NCI-H2171 treated with DMSO at 0.1 percent for 48 hours (cell line): ENCODE data around the gene ATAD2B.
"Not testable (repeated sequence)": the region's sequence is repeated elsewhere in the genome, so short reads cannot be mapped to it uniquely, and the experiment has no call there.

ENCODE experiments used
- DNase-seq: peaks from one replicate; lab custom pipeline; 2025; lab: John Stamatoyannopoulos, UW

Gene ATAD2B

GRCh38 chr2:23746141-23746863 lies 180.6 kb downstream of the ATAD2B start:
- DNase-seq = no peak

- peak; percentile 99 for DNase-seq
Observed at GRCh38 chr2:23745726-23746105, 181.2 kb downstream of the ATAD2B start.

GRCh38 chr2:23745068-23745725 lies 181.7 kb downstream of the ATAD2B start:
- peak; percentile 70 for DNase-seq

DNA sequence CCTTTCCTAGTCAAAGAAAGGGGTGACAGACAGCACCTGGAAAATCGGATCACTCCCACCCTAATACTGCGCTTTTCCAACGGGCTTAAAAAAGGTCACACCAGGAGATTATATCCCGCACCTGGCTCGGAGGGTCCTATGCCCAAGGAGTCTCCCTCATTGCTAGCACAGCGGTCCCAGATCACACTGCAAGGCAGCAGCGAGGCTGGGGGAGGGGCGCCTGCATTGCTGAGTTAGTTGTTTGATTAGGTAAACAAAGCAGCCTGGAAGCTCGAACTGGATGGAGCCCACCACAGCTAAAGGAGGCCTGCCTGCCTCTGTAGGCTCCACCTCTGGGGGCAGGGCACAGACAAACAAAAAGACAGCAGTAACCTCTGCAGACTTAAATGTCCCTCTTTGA lies 190.1 kb downstream of the ATAD2B start:
- not testable (repeated sequence) for DNase-seq

DNA sequence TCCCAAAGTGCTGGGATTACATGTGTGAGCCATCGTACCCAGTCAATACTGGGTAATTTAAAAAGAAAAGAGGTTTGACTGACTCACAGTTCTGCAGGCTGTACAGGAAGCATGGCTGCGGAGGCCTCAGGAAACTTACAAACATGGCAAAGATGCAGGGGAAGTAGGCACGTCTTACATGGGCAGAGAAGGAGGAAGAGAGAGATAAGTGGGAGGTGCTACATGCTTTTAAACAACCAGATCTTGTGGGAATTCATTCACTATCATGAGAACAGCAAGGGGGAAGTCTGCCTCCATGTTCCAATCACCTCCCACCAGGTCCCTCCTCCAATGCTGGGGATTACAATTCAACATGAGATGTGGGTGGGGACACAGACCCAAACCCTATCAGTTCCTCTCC lies 192.5 kb downstream of the ATAD2B start:
- no peak for DNase-seq

DNA sequence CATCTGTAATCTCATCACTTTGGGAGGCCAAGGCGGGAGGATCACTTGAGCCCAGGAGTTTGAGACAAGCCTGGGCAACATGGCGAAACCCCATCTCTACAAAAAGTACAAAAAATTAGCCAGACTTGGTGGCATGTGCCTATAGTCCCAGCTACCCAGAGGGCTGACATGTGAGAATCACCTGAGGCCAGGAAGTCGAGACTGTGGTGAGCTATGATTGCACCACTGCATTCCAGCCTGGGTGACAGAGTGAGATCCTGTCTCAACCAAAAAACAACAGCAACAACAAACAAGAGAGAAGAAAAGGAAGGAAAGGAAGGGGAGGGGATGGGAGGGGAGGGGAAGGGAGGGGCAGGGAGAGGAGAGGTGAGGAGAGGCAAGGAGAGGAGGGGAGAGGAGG lies 203.9 kb downstream of the ATAD2B start:
- DNase-seq = not testable (repeated sequence)

GRCh38 chr2:23722255-23722654 lies 204.7 kb downstream of the ATAD2B start:
- DNase-seq = no peak

- no peak for DNase-seq
Observed at GRCh38 chr2:23721454-23721826, 205.5 kb downstream of the ATAD2B start.

DNA sequence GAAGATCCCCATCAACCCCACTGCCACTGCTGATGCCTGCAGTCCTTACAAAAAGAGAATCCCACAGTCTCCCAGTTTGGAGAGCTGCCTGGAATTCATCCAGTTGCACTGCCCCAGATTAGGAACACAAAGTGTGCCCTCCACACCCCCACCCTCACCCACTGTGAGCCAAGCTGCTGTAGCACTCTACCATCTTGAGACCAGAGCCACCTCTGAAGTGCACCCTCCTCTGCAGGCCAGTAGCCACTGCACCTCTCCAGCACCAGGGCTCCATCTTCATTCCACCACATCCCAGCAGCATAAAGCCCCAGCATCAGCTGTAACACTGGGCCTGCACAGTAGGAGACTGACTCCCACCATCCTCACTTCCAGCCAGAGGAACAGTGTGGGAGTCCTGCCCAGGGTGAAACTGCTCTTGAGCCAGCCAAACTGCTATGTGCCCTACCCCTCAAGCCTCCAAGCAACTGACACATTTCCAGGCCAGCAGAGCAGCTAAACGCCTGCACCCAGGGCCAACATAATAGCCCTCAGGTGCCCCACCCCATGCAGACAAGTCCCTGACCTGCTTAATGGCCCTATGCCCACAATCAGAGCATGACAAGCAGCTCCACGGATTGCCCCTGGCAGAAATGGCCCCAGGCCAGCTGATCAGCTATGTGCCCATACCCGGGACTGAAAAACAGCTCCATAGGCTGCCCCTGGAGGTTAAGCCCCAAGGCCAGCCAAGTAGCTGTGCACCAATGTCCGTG lies 206.0 kb downstream of the ATAD2B start:
- DNase-seq = no peak

GRCh38 chr2:23719716-23720115 lies 207.2 kb downstream of the ATAD2B start:
- DNase-seq = peak; percentile 72

- no peak for DNase-seq
Observed at GRCh38 chr2:23718931-23719700, 207.8 kb downstream of the ATAD2B start.

- DNase-seq = no peak
Observed at GRCh38 chr2:23713351-23713750, 213.6 kb downstream of the ATAD2B start.

DNA sequence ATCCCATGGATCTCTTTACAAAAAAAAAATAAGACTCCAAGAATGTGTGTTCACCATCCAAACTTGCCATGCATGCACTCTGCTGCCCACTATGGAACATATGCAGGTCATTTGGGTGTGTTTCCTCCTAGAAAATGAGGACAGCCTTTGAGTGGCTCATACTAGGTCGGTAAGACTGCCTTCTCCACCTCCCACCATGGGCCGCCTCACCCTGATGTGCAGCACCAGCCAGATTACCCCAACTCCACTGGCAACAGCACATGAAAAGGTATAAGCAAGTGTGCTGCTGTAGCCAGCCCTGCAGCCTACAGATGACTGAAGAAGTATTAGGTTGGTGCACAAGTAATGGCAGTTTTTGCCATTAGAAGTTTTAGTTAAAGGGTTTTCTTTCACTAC lies 214.2 kb downstream of the ATAD2B start:
- no peak for DNase-seq

GRCh38 chr2:23711979-23712755 lies 214.8 kb downstream of the ATAD2B start:
- peak; percentile 27 for DNase-seq

GRCh38 chr2:23709311-23709710 lies 217.6 kb downstream of the ATAD2B start:
- peak; percentile 98 for DNase-seq

DNA sequence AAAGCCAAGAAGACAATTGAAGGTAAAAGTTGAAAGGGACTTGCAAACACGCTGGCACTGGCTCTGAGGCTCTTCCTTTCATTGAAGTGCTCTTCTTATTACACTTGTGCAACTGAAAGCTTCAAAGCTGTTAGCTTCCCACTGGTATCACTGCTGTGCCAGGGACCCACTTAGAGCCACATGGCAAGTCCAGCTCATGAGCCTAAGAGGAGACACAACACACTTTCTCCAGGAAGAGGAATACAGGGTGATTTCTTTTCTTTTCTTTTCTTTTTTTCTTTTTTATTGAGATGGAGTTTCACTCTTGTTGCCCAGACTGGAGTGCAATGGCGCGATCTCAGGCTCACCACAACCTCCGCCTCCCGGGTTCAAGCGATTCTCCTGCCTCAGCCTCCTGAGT lies 218.2 kb downstream of the ATAD2B start:
- peak; percentile 29 for DNase-seq

DNA sequence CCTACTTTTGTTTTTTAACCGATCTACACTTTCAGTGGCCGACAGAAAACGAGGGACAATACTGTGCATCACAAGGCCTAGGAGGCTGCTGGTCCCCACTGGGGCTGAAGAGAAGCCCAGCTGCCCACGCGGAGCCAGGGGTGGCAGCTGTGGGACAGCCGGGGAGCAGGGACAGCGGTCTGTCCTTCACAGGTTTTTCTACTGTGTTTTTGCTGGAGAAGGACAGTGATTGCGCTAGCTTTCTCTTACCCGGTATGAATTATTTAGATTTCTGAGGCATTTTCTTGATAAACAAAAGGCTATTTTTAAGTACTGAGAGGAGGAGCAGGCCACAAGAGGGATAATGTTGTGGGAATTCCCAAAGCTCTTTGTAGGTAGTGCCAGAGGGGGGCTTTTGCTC lies 219.8 kb downstream of the ATAD2B start:
- DNase-seq = no peak

GRCh38 chr2:23706613-23707078 lies 220.3 kb downstream of the ATAD2B start:
- DNase-seq = no peak

GRCh38 chr2:23705771-23706612 lies 220.9 kb downstream of the ATAD2B start:
- DNase-seq = no peak

- no peak for DNase-seq
Observed at GRCh38 chr2:23703583-23704385, 223.1 kb downstream of the ATAD2B start.
